ENCODE results near the gene NEMP2.

The NEMP2 gene

GRCh38 chr2:190529486-190530247 lies 4.9 kb downstream of the NEMP2 start:
- Histone ChIP-seq H3K9ac (ENCODE audit: low read length) (no peak overlapping the region), H3K79me2 (ENCODE audit: insufficient read depth, low read length) (no peaks in the 10 kb centered on the region), H3K4me3 (ENCODE audit: low read depth, low read length, poor library complexity, severe bottlenecking) (no peak overlapping the region), H3K4me1 (ENCODE audit: insufficient read depth, low read length, severe bottlenecking) (peaks cover 40% of the 10 kb centered on the region), H3K9me2 (ENCODE audit: low read depth, low read length) (no peaks in the 10 kb centered on the region), H3K27me3 (ENCODE audit: insufficient read depth, low read length) (no peaks in the 10 kb centered on the region), H3K27ac (ENCODE audit: low read depth, low read length, poor library complexity, severe bottlenecking) (no peak overlapping the region), H3K4me2 (ENCODE audit: low read length) (no peak overlapping the region), H4K20me1 (ENCODE audit: insufficient read depth, low read length) (no peaks in the 10 kb centered on the region), H3K9me3 (ENCODE audit: low read length) (no peaks in the 10 kb centered on the region), H2AFZ (ENCODE audit: low read length) (no peak overlapping the region), H3K36me3 (ENCODE audit: insufficient read depth, low read length) (peaks cover 2% of the 10 kb centered on the region; the same call in 1 of the 2 replicates), H3F3A (ENCODE audit: insufficient read depth, low read length) (no peaks in the 10 kb centered on the region)
- TF ChIP-seq EZH2 (IDR thresholded peaks at IDR 0.05; ENCODE audit: borderline replicate concordance, low read length) (no peak), CTCF (IDR thresholded peaks at IDR 0.05; ENCODE audit: low read length) (no peak)

- H3K9me3 ChIP-seq (ENCODE audit: low read length) = no peaks in the 10 kb centered on the region
- H3K4me1 ChIP-seq (ENCODE audit: insufficient read depth, low read length, severe bottlenecking) = peaks cover 33% of the 10 kb centered on the region
- TF ChIP-seq CTCF (IDR thresholded peaks at IDR 0.05; ENCODE audit: low read length) = no peak
- TF ChIP-seq EZH2 (IDR thresholded peaks at IDR 0.05; ENCODE audit: borderline replicate concordance, low read length) = no peak
- H3K9me2 ChIP-seq (ENCODE audit: low read depth, low read length) = no peaks in the 10 kb centered on the region
- H3K9ac ChIP-seq (ENCODE audit: low read length) = no peak overlapping the region
- no peak overlapping the region for H2AFZ ChIP-seq (ENCODE audit: low read length)
- H3K4me3 ChIP-seq (ENCODE audit: low read depth, low read length, poor library complexity, severe bottlenecking) = no peak overlapping the region
- no peak overlapping the region for H3K4me2 ChIP-seq (ENCODE audit: low read length)
- peaks cover 8% of the 10 kb centered on the region for H3K36me3 ChIP-seq (ENCODE audit: insufficient read depth, low read length)
- H3F3A ChIP-seq (ENCODE audit: insufficient read depth, low read length) = no peaks in the 10 kb centered on the region
- H4K20me1 ChIP-seq (ENCODE audit: insufficient read depth, low read length) = no peaks in the 10 kb centered on the region
- H3K79me2 ChIP-seq (ENCODE audit: insufficient read depth, low read length) = no peaks in the 10 kb centered on the region
- H3K27me3 ChIP-seq (ENCODE audit: insufficient read depth, low read length) = no peaks in the 10 kb centered on the region
- no peak overlapping the region for H3K27ac ChIP-seq (ENCODE audit: low read depth, low read length, poor library complexity, severe bottlenecking)
Observed at GRCh38 chr2:190528521-190529001, 6.0 kb downstream of the NEMP2 start.

- Histone ChIP-seq H3F3A (ENCODE audit: insufficient read depth, low read length) (no peaks in the 10 kb centered on the region), H3K36me3 (ENCODE audit: insufficient read depth, low read length) (peaks cover 11% of the 10 kb centered on the region), H3K4me1 (ENCODE audit: insufficient read depth, low read length, severe bottlenecking) (peaks cover 27% of the 10 kb centered on the region), H3K79me2 (ENCODE audit: insufficient read depth, low read length) (no peaks in the 10 kb centered on the region), H3K9me3 (ENCODE audit: low read length) (no peaks in the 10 kb centered on the region), H3K9me2 (ENCODE audit: low read depth, low read length) (no peaks in the 10 kb centered on the region), H2AFZ (ENCODE audit: low read length) (no peak overlapping the region), H3K9ac (ENCODE audit: low read length) (no peak overlapping the region), H4K20me1 (ENCODE audit: insufficient read depth, low read length) (no peaks in the 10 kb centered on the region), H3K27ac (ENCODE audit: low read depth, low read length, poor library complexity, severe bottlenecking) (no peak overlapping the region), H3K4me2 (ENCODE audit: low read length) (no peak overlapping the region), H3K4me3 (ENCODE audit: low read depth, low read length, poor library complexity, severe bottlenecking) (no peak overlapping the region), H3K27me3 (ENCODE audit: insufficient read depth, low read length) (no peaks in the 10 kb centered on the region)
- no peak for TF ChIP-seq CTCF (IDR thresholded peaks at IDR 0.05; ENCODE audit: low read length)
- no peak for TF ChIP-seq EZH2 (IDR thresholded peaks at IDR 0.05; ENCODE audit: borderline replicate concordance, low read length)
Observed at GRCh38 chr2:190527918-190528317, 6.6 kb downstream of the NEMP2 start.

Measured in OCI-LY1 (cell line).